Thoracic aorta (tissue), 2 donors: ENCODE measurements around the gene SLC2A11. TPM values are rescaled to one million over a fixed set of nuclear protein-coding genes. Genes with fewer than 3 reads are reported as not detected.
"Not testable (repeated sequence)": the region's sequence is repeated elsewhere in the genome, so short reads cannot be mapped to it uniquely, and the experiment has no call there.

Experiments
- ATAC-seq: fragments of 150-250 bp; one replicate; pipeline ENCODE4 v1.8.0; 2017; ENCODE audit warnings: low read depth; ENCODE audit not compliant: insufficient number of reproducible peaks, low FRiP score
- DNase-seq: peaks from one replicate; pipeline ENCODE4 v3.0.0-alpha.2; 2020; ENCODE audit warnings: low spot score
- H3K27ac ChIP-seq, 2 donors: fragments of 200-600 bp; sonication (generic); 1 replicate in 1 of 2; 2 replicates in 1 of 2; pipeline ENCODE4 v1.5.1; 2016; ENCODE audit warnings: mild to moderate bottlenecking in 2 of 2, moderate library complexity in 2 of 2
- H3K27me3 ChIP-seq: fragments of 200-600 bp; sonication (generic); replicated peaks from 2 replicates; pipeline ENCODE4 v1.6.0; 2016; ENCODE audit warnings: mild to moderate bottlenecking; ENCODE audit not compliant: insufficient read depth
- H3K36me3 ChIP-seq: fragments of 200-600 bp; sonication (generic); one replicate; pipeline ENCODE4 v1.5.1; 2016
- H3K4me1 ChIP-seq, 2 donors: fragments of 200-600 bp; sonication (generic); 1 replicate in 1 of 2; 2 replicates in 1 of 2; pipeline versions ENCODE4 v1.5.1 to v1.6.0; 2016; ENCODE audit warnings: low read depth in 2 of 2, mild to moderate bottlenecking in 1 of 2; ENCODE audit not compliant: control insufficient read depth in 1 of 2
- H3K4me3 ChIP-seq: fragments of 200-600 bp; sonication (generic); 2 replicates; pipeline ENCODE4 v1.5.1; 2016; ENCODE audit warnings: mild to moderate bottlenecking
- H3K9me3 ChIP-seq: fragments of 200-600 bp; sonication (generic); 2 replicates; pipeline ENCODE4 v1.5.1; 2016
- total RNA-seq, 2 donors: library from RNA; depleted of rRNA; stranded (reverse); fragments of >200 nt; gene quantifications; one replicate each; pipeline versions ENCODE4 v1.1.0 to v1.2.3, GENCODE V29; 2016
- TF ChIP-seq, protein P1 (sequence below): fragments of 200-600 bp; sonication (generic); IDR thresholded peaks from one replicate; pipeline ENCODE4 v1.5.1; 2019; ENCODE audit warnings: antibody characterized with exemption

SLC2A11 gene
- total RNA-seq, 2 donors from 2014 or later = 9.2 to 25.5 TPM

DNA sequence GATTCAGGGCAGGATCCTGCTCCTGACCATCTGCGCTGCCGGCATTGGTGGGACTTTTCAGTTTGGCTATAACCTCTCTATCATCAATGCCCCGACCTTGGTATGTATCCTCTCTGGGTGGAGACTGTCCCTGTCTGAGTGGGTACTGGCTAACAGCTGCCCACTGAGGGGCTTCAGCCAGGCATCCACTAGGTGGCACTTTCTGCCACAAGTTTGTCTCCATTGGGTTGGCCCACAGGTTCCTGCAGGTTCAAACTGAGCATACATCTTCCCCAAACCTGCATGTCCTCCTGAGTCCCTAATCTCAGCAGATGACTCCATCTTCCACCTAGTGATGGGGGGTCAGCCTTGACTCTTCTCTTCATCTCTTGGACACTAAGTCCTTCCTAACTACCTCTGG lies 4.4 kb downstream of the SLC2A11 start:
- Histone ChIP-seq H3K27ac (no peak overlapping the region), H3K36me3 (no peaks in the 10 kb centered on the region), H3K9me3 (no peaks in the 10 kb centered on the region), H3K4me3 (no peak overlapping the region), H3K27me3 (no peaks in the 10 kb centered on the region), H3K4me1 (peaks cover 9 to 10% of the 10 kb centered on the region in 2 donors)
- DNase-seq (no peak), ATAC-seq (no peak)
- TF ChIP-seq, protein P1, sequence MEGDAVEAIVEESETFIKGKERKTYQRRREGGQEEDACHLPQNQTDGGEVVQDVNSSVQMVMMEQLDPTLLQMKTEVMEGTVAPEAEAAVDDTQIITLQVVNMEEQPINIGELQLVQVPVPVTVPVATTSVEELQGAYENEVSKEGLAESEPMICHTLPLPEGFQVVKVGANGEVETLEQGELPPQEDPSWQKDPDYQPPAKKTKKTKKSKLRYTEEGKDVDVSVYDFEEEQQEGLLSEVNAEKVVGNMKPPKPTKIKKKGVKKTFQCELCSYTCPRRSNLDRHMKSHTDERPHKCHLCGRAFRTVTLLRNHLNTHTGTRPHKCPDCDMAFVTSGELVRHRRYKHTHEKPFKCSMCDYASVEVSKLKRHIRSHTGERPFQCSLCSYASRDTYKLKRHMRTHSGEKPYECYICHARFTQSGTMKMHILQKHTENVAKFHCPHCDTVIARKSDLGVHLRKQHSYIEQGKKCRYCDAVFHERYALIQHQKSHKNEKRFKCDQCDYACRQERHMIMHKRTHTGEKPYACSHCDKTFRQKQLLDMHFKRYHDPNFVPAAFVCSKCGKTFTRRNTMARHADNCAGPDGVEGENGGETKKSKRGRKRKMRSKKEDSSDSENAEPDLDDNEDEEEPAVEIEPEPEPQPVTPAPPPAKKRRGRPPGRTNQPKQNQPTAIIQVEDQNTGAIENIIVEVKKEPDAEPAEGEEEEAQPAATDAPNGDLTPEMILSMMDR = peak; percentile 32

DNA sequence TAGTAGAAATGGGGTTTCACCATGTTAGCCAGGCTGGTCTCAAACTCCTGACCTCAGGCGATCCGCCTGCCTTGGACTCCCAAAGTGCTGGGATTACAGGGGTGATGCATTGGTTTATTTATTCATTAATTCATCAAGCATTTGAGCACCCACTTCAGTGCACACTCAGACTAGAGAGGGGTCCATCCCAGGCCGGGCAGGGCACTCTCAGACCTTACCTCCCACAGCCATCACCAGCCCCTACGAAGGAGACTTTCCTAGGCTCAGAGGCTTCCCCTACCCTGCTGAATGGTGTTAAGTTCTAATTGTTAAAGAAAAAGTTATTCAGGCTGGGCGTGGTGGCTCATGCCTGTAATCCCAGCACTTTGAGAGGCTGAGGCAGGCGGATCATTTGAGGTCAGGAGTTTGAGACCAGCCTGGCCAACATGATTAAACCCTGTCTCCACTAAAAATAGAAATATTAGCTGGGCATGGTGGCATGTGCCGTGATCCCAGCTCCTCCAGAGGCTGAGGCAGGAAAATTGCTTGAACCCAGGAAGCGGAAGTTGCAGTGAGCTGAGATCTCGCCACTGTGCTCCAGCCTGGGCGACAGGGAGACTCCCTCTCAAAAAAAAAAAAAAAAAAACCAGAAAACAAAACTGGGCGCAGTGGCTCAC lies 7.0 kb downstream of the SLC2A11 start:
- H3K4me3 ChIP-seq, DNase-seq, H3K4me1 ChIP-seq, ATAC-seq, H3K9me3 ChIP-seq, H3K27me3 ChIP-seq, H3K36me3 ChIP-seq, H3K27ac ChIP-seq: not testable (repeated sequence)

DNA sequence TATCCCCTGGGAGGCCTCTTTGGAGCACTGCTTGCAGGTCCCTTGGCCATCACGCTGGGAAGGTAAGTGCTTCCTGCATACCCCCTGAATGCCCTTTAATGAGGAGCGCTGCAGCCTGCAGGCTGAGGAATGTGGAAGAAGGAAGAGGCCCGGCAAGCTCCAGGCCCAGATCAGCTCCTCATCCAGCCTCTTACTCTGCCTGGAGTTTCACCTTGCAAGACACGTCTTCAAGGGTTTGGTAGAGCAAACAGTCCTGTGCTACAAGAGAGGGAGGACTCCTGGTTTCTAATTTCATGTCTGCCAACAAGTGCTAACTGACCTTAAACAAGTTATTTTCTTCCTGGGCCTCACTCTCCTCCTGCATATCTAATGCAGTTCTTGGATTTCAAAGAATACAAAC lies 10.9 kb downstream of the SLC2A11 start:
- ATAC-seq (no peak), DNase-seq (no peak)
- no peak overlapping the region for H3K4me3 ChIP-seq
- H3K27ac ChIP-seq = no peak overlapping the region
- H3K4me1 ChIP-seq = no peaks in the 10 kb centered on the region
- no peaks in the 10 kb centered on the region for H3K27me3 ChIP-seq
- peaks cover 8% of the 10 kb centered on the region for H3K36me3 ChIP-seq
- TF ChIP-seq, protein P1 = no peak
- H3K9me3 ChIP-seq = no peaks in the 10 kb centered on the region

DNA sequence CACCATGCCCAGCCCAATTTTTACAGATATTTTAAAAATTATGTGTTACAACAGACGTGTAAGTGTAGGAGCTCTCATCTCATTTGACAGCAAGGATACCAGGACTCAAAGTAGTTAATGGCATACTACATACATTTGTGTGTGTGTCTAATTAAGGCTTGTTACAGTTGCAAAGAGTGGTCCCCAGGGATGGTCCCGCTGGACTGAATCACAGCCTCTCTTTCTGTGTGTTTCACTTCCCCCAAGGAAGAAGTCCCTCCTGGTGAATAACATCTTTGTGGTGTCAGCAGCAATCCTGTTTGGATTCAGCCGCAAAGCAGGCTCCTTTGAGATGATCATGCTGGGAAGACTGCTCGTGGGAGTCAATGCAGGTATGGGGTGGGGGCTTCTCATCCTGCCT lies 17.2 kb downstream of the SLC2A11 start:
- no peaks in the 10 kb centered on the region for H3K4me1 ChIP-seq
- H3K4me3 ChIP-seq = no peak overlapping the region
- TF ChIP-seq, protein P1 = no peak
- H3K27me3 ChIP-seq = no peaks in the 10 kb centered on the region
- H3K27ac ChIP-seq = no peak overlapping the region
- no peaks in the 10 kb centered on the region for H3K9me3 ChIP-seq
- no peak for DNase-seq
- peaks cover 5% of the 10 kb centered on the region for H3K36me3 ChIP-seq
- ATAC-seq = no peak

DNA sequence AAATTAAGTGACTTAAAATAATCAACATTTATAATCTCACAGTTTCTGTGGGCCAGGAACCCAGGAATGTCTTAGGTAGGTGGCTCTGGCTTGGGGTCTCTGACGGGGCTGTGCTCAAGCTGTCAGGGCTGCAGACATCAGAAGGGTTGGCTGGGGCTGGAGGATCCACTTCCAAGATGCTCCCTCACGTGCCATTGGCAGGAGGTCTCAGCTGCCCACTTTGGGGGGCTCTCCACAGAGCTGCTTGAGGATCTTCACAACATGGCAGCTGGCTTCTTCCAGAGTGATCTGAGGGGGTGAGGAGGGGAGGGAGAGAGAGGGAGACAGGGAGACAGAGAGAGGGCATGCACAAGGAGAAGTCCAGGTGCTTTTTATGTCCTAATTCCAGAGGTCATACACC lies 18.1 kb downstream of the SLC2A11 start:
- H3K36me3 ChIP-seq = peaks cover 5% of the 10 kb centered on the region
- H3K27me3 ChIP-seq = no peaks in the 10 kb centered on the region
- no peak overlapping the region for H3K4me3 ChIP-seq
- ATAC-seq = no peak
- no peaks in the 10 kb centered on the region for H3K4me1 ChIP-seq
- DNase-seq = no peak
- TF ChIP-seq, protein P1 = no peak
- H3K9me3 ChIP-seq = no peaks in the 10 kb centered on the region
- no peak overlapping the region for H3K27ac ChIP-seq

DNA sequence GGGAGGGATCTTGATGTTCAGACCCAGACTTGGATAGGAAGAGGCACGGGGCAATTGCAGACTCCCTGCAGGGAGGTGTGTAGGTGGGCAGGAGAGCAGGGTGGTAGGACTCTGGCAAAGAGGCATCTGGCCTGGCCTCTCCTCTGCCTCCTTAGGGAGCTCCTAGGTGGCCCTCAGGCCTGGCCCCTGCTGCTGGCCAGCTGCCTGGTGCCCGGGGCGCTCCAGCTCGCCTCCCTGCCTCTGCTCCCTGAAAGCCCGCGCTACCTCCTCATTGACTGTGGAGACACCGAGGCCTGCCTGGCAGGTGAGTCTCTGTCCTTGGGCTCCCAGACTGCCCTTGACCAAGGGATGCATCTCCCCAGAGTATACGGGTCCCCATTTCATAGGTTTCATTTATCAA lies 19.9 kb downstream of the SLC2A11 start:
- H3K4me1 ChIP-seq = no peaks in the 10 kb centered on the region
- DNase-seq = no peak
- TF ChIP-seq, protein P1 = no peak
- no peak overlapping the region for H3K4me3 ChIP-seq
- H3K9me3 ChIP-seq = no peaks in the 10 kb centered on the region
- no peak overlapping the region for H3K27ac ChIP-seq
- no peaks in the 10 kb centered on the region for H3K27me3 ChIP-seq
- H3K36me3 ChIP-seq = peaks cover 5% of the 10 kb centered on the region
- ATAC-seq = no peak
